T-helper 1 cell (primary cell): Measurements from ENCODE around the gene NPAS3.

Source experiments
- DNase-seq, 5 donors: peaks; one replicate each; pipeline ENCODE4 v3.0.0-alpha.2; 2012 to 2020

NPAS3 gene

DNA sequence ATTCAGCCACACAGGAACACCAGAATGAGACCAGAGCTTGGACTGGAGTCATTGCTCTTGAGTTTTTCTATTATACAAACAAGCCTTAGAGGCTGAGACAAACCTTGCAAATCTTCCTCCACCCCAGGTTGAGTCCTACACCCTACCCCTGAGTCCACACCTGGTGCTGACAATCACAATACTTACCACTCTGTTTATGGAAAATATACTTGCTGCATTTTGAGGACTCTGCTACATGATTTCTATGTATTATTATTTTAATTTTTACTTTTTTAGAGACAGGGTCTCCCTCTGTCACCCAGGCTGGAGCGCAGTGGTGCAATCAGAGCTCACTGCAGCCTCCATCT, 910.7 kb downstream of the NPAS3 start:
- DNase-seq: no peak

DNA sequence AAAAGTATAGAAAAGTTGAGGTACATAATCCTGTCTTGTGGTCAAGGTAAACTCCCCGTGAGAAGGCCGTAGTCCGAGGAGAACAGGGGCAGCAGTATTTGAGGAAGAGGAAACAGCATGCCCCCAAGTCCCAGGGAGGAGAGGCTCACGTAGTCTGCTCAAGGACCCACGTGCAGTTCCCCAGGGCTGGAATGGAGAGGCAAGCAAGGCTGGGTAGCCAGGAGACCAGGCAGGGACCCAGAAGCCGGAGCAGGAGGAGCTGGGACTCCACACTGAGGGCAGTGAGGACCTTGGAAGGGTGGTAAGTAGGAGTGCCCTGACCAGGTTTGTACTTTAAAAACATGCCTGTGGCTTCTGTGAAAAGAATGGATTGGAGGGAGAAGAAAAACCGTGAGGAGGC, 912.1 kb downstream of the NPAS3 start:
- no peak for DNase-seq

DNA sequence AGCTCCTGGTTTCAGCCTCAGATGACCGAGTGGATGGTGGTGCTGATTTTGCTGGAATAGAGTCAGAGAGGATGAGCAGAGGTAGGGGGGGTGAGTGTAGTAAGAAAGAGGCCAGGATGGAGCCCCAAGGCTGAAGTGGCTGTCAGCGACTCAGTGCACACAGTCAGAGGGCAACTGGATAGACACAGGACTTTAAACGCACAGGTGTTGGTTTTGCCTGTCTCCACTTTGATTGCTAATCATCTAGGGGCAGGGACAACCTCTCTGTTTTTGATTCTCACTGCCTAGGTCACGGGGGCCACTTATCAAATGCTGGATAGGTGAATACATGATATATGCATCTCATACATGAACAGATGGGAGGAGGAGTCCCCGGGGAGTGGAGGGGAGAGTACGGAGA, 912.7 kb downstream of the NPAS3 start:
- no peak for DNase-seq

DNA sequence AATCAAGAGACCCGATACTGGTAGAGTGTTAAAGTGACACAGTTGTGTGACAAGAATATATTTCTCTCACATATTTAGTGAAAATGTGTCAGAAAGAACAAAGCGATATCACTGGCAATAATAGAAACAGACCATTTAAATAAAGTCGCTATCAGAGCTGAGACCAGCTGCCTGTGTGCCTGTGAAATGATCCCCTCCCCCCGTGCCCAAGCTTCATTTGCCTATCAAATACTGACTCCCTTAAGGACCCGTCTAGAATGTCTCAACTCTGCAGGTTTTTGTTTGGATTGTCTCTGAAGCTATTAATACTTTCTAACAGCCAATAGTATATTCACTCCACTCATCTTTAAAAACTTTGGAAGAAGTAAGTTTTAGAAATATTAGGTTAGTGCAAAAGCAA, 913.3 kb downstream of the NPAS3 start:
- no peak for DNase-seq
